Chondrocyte (in vitro differentiated cells): ENCODE data around the gene VGLL2. TPM values are rescaled to one million over a fixed set of nuclear protein-coding genes. Genes with fewer than 3 reads are reported as not detected.
A peak's percentile ranks its signal among the peaks of the same experiment; 100 is the strongest.

ENCODE experiments used
- DNase-seq: peaks from one replicate; pipeline ENCODE4 v3.0.0; 2021; ENCODE audit warnings: mixed read lengths, low spot score
- H3K27ac Mint-ChIP-seq: one replicate; pipeline ENCODE4 v1.8.0; 2021; ENCODE audit warnings: mild to moderate bottlenecking, moderate library complexity, mixed read lengths; ENCODE audit not compliant: unreplicated experiment
- H3K27me3 Mint-ChIP-seq: 2 replicates; pipeline ENCODE4 v1.8.0; 2021; ENCODE audit warnings: low read depth, mixed read lengths
- H3K36me3 Mint-ChIP-seq: 2 replicates; pipeline ENCODE4 v1.8.0; 2021; ENCODE audit warnings: low read depth, mixed read lengths
- H3K4me1 Mint-ChIP-seq: 2 replicates; pipeline ENCODE4 v1.8.0; 2021; ENCODE audit warnings: low read depth, mild to moderate bottlenecking, mixed read lengths
- H3K4me3 Mint-ChIP-seq: one replicate; pipeline ENCODE4 v1.8.0; 2021; ENCODE audit warnings: mild to moderate bottlenecking, moderate library complexity, mixed read lengths; ENCODE audit not compliant: unreplicated experiment
- H3K9me3 Mint-ChIP-seq: 2 replicates; pipeline ENCODE4 v1.8.0; 2021; ENCODE audit warnings: low read depth, mixed read lengths
- long read RNA-seq: library from polyadenylated mRNA; stranded (forward); transcript quantifications from one replicate; pipeline ENCODE4 v2.0.0, GENCODE V29; 2021
- total RNA-seq: library from RNA; stranded (reverse); gene quantifications from 3 replicates; pipeline ENCODE4 v1.2.1, GENCODE V29; 2021
- TF ChIP-seq, protein P1 (sequence below): fragments of 200-600 bp; sonication (generic); IDR thresholded peaks from 2 replicates; pipeline ENCODE4 v1.5.0; 2021; ENCODE audit warnings: antibody characterized with exemption, mild to moderate bottlenecking, moderate library complexity

VGLL2 gene
- not detected in 3 replicates for total RNA-seq
- long read RNA-seq, result 0 reads

GRCh38 chr6:117265410-117266256 lies at the start of gene VGLL2:
VGLL2 (plus strand) TSS chr6:117265558; CDS start chr6:117265764, 206 bp downstream.
- Mint-ChIP-seq H3K36me3 (peaks cover 3% of the 10 kb centered on the region), H3K4me3 (peak within 1 kb of the TSS; percentile 67), H3K4me1 (peaks cover 21% of the 10 kb centered on the region), H3K27ac (no peak within 1 kb of the TSS), H3K9me3 (no peaks in the 10 kb centered on the region), H3K27me3 (peaks cover 80% of the 10 kb centered on the region)
- DNase-seq, result peak; percentile 84
- TF ChIP-seq, protein P1, sequence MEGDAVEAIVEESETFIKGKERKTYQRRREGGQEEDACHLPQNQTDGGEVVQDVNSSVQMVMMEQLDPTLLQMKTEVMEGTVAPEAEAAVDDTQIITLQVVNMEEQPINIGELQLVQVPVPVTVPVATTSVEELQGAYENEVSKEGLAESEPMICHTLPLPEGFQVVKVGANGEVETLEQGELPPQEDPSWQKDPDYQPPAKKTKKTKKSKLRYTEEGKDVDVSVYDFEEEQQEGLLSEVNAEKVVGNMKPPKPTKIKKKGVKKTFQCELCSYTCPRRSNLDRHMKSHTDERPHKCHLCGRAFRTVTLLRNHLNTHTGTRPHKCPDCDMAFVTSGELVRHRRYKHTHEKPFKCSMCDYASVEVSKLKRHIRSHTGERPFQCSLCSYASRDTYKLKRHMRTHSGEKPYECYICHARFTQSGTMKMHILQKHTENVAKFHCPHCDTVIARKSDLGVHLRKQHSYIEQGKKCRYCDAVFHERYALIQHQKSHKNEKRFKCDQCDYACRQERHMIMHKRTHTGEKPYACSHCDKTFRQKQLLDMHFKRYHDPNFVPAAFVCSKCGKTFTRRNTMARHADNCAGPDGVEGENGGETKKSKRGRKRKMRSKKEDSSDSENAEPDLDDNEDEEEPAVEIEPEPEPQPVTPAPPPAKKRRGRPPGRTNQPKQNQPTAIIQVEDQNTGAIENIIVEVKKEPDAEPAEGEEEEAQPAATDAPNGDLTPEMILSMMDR, result peak; percentile 54

GRCh38 chr6:117222861-117223260 lies 42.5 kb upstream of the VGLL2 start:
- TF ChIP-seq, protein P1, result no peak
- no peak overlapping the region for H3K4me3 Mint-ChIP-seq
- H3K36me3 Mint-ChIP-seq, result no peaks in the 10 kb centered on the region
- no peaks in the 10 kb centered on the region for H3K9me3 Mint-ChIP-seq
- peaks cover 4% of the 10 kb centered on the region for H3K27me3 Mint-ChIP-seq
- no peak overlapping the region for H3K27ac Mint-ChIP-seq
- H3K4me1 Mint-ChIP-seq, result no peaks in the 10 kb centered on the region
- DNase-seq, result no peak

GRCh38 chr6:117226778-117227177 lies 38.6 kb upstream of the VGLL2 start:
- no peaks in the 10 kb centered on the region for H3K27me3 Mint-ChIP-seq
- no peaks in the 10 kb centered on the region for H3K36me3 Mint-ChIP-seq
- DNase-seq, result no peak
- no peak overlapping the region for H3K4me3 Mint-ChIP-seq
- no peak overlapping the region for H3K27ac Mint-ChIP-seq
- peaks cover 4% of the 10 kb centered on the region for H3K9me3 Mint-ChIP-seq
- H3K4me1 Mint-ChIP-seq, result no peaks in the 10 kb centered on the region
- TF ChIP-seq, protein P1, result no peak

DNA sequence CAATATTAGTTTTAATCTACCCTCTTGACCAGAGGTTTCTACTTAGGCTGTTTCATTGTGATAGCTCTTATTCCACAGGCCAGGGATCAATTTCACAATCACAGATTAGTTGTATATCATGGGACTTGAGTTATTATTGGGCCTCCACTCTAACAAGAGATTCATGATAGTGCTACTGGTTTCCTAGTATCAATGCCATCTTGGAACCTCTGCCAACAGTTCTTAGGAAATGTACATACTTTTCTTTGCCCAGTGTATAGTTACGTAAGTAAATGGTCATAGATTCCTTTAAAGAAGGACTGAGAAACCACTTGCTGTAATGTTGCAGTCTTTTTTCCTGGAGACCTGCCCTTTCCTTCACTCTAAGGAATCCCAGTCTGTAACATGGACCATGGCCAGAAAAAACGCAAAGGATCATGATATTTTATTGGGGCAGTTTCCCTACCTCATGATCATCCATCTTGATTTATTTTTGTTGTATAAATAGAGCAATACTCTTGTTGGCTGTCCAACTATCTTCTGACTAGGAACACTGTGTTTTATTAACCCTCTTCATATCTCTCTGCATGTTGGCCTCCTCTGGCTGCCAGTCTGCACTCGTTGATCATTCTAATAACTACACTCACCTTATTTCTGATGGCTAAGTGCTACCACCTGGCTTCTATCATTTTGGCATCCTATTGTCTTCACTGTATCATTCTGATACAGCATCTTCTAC lies 38.0 kb upstream of the VGLL2 start:
- peaks cover 4% of the 10 kb centered on the region for H3K9me3 Mint-ChIP-seq
- TF ChIP-seq, protein P1, result no peak
- DNase-seq, result no peak
- H3K27me3 Mint-ChIP-seq, result no peaks in the 10 kb centered on the region
- H3K36me3 Mint-ChIP-seq, result no peaks in the 10 kb centered on the region
- no peaks in the 10 kb centered on the region for H3K4me1 Mint-ChIP-seq
- H3K4me3 Mint-ChIP-seq, result no peak overlapping the region
- H3K27ac Mint-ChIP-seq, result no peak overlapping the region

DNA sequence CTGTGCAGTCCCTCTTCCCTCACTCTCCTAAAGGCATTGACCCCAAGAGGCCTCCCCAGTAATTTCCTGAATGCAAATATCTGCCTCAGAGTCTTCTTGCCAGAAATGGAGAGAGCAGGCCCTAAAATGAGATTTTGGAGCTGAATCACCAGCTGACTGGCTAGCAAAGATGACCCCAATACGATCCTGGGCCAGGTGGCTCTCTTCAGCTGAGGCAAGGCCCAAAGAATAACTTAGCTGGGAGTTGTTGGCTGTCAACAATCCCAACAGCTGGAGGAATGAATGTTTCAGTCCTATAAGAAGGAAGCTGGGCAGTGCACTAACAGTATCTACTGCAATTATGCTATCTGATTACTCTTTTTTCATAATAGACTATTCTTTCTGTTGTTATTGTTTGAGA lies 37.2 kb upstream of the VGLL2 start:
- Mint-ChIP-seq H3K4me3 (no peak overlapping the region), H3K36me3 (no peaks in the 10 kb centered on the region), H3K9me3 (peaks cover 4% of the 10 kb centered on the region), H3K27ac (no peak overlapping the region), H3K4me1 (no peaks in the 10 kb centered on the region), H3K27me3 (peaks cover 2% of the 10 kb centered on the region)
- no peak for DNase-seq
- TF ChIP-seq, protein P1, result no peak
